Neuronal stem cell (in vitro differentiated cells): ENCODE data around the gene GPR35.

Experiments
- DNase-seq: peaks from one replicate; pipeline ENCODE4 v3.0.0-alpha.2; 2013; ENCODE audit warnings: low spot score
- H2AFZ ChIP-seq: one replicate; pipeline ENCODE4 v1.6.1; 2013; ENCODE audit warnings: mild to moderate bottlenecking, low read length, inconsistent platforms
- H2AK5ac ChIP-seq: 2 replicates; pipeline ENCODE4 v1.6.1; 2013; ENCODE audit warnings: low read depth, mild to moderate bottlenecking, inconsistent platforms, low read length, moderate library complexity, mixed read lengths
- H2BK120ac ChIP-seq: 2 replicates; pipeline ENCODE4 v1.6.1; 2013; ENCODE audit warnings: low read depth, mild to moderate bottlenecking, inconsistent platforms, low read length, moderate library complexity, mixed read lengths
- H2BK12ac ChIP-seq: one replicate; pipeline ENCODE4 v1.6.1; 2013; ENCODE audit warnings: low read length, inconsistent platforms
- H2BK15ac ChIP-seq: 2 replicates; pipeline ENCODE4 v1.6.1; 2013; ENCODE audit warnings: mild to moderate bottlenecking, low read length, inconsistent platforms, mixed read lengths
- H2BK5ac ChIP-seq: one replicate; pipeline ENCODE4 v1.6.1; 2013; ENCODE audit warnings: inconsistent platforms, mild to moderate bottlenecking, low read length, moderate library complexity
- H3K14ac ChIP-seq: one replicate; pipeline ENCODE4 v1.6.1; 2013; ENCODE audit warnings: low read length, inconsistent platforms
- H3K18ac ChIP-seq: 2 replicates; pipeline ENCODE4 v1.6.1; 2013; ENCODE audit warnings: low read length, inconsistent platforms
- H3K23ac ChIP-seq: 2 replicates; pipeline ENCODE4 v1.6.1; 2013; ENCODE audit warnings: low read depth, mild to moderate bottlenecking, mixed read lengths, low read length, inconsistent platforms; ENCODE audit not compliant: poor library complexity
- H3K27ac ChIP-seq: replicated peaks from 3 replicates; pipeline ENCODE4 v1.5.1; 2013; ENCODE audit warnings: low read length, inconsistent platforms
- H3K27me3 ChIP-seq, 3 experiments: 2 replicates each; pipeline ENCODE4 v1.6.1; 2013; ENCODE audit warnings: low read length in 3 of 3, mild to moderate bottlenecking in 2 of 3, inconsistent platforms in 1 of 3, low read depth in 1 of 3, mixed read lengths in 1 of 3, moderate library complexity in 1 of 3; ENCODE audit not compliant: control insufficient read depth in 3 of 3, insufficient read depth in 3 of 3
- H3K36me3 ChIP-seq, 2 donors: replicated peaks in 1 of 2; 2 replicates each; pipeline ENCODE4 v1.6.1; 2013; ENCODE audit warnings: low read length in 2 of 2; ENCODE audit not compliant: control insufficient read depth in 2 of 2, insufficient read depth in 2 of 2
- H3K4ac ChIP-seq: 2 replicates; pipeline ENCODE4 v1.6.1; 2013; ENCODE audit warnings: inconsistent platforms, mild to moderate bottlenecking, low read length, moderate library complexity
- H3K4me1 ChIP-seq, 2 donors: 1 replicate in 1 of 2; 2 replicates in 1 of 2; pipeline ENCODE4 v1.6.1; 2013; ENCODE audit warnings: low read length in 2 of 2, low read depth in 1 of 2; ENCODE audit not compliant: control insufficient read depth in 2 of 2, insufficient read depth in 1 of 2
- H3K4me2 ChIP-seq: one replicate; pipeline ENCODE4 v1.6.1; 2013; ENCODE audit warnings: mild to moderate bottlenecking, low read length, inconsistent platforms; ENCODE audit not compliant: insufficient read depth, poor library complexity, severe bottlenecking
- H3K4me3 ChIP-seq, 2 donors: 2 replicates each; pipeline ENCODE4 v1.5.1; 2013; ENCODE audit warnings: low read length in 2 of 2, mild to moderate bottlenecking in 2 of 2, inconsistent platforms in 1 of 2, moderate library complexity in 1 of 2
- H3K79me1 ChIP-seq: one replicate; pipeline ENCODE4 v1.6.1; 2013; ENCODE audit warnings: low read depth, mild to moderate bottlenecking, inconsistent platforms, low read length, moderate library complexity
- H3K9ac ChIP-seq: one replicate; pipeline ENCODE4 v1.6.1; 2013; ENCODE audit warnings: mild to moderate bottlenecking, low read depth, low read length, inconsistent platforms; ENCODE audit not compliant: poor library complexity
- H3K9me3 ChIP-seq, 2 donors: replicated peaks in 1 of 2; 2 replicates each; pipeline versions ENCODE3 to v1.6.1; 2013; ENCODE audit warnings: low read length in 2 of 2, mild to moderate bottlenecking in 2 of 2, inconsistent platforms in 1 of 2, low read depth in 1 of 2, mixed read lengths in 1 of 2, moderate library complexity in 1 of 2; ENCODE audit not compliant: control insufficient read depth in 2 of 2, insufficient read depth in 1 of 2
- H4K8ac ChIP-seq: one replicate; pipeline ENCODE4 v1.6.1; 2013; ENCODE audit warnings: low read depth, mild to moderate bottlenecking, inconsistent platforms, low read length, moderate library complexity
- H4K91ac ChIP-seq: one replicate; pipeline ENCODE4 v1.6.1; 2013; ENCODE audit warnings: low read length, low read depth, mild to moderate bottlenecking, inconsistent platforms; ENCODE audit not compliant: poor library complexity
- WGBS, 2 donors: extraction: QIAGEN DNeasy Blood & Tissue Kit; methylation state at CpG; one replicate each; pipeline ENCODE4 v1.1.7; 2013; ENCODE audit warnings: missing lambda C conversion rate in 2 of 2, mixed read lengths in 1 of 2; ENCODE audit not compliant: insufficient read length in 2 of 2, insufficient replicate concordance in 1 of 2; ENCODE audit errors: extremely low coverage in 2 of 2; 5-methylcytosine and 5-hydroxymethylcytosine counted together

The GPR35 gene

DNA sequence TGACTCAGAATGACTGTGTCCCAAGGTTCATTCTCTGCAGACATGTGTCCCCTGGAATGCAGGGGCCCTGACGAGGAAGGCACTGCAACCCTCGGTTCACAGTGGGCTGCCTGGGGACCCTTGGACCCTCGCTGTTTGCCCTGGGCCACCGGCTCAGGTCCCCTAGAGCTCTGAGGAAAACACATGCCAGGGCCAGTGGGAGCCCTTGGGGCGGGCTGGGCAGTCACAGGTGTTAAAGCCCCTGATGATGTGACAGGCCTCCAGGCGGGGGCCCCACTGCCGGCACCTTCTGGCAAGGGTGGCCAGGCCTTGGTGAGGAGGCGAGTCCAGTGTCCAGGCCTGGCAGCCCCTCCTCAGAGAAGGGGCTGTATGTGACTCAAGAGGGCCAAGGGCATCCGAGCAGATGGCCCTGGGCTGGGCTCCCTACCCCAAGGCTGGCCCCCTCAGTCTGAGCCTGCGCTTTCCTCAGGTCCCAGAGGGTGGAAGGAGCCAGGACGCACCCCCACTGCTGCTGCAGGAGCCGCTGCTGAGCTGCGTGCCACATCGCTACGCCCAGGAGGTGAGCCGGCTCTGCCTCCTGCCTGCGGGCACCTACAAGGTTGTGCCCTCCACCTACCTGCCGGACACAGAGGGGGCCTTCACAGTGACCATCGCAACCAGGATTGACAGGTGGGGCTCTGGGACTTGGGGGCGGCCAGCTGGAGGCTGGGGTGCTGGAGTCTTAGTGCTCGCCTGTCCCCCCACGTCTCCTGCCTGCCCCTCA lies 27.7 kb upstream of the GPR35 start:
- Histone ChIP-seq H2BK5ac (no peak overlapping the region), H2AK5ac (no peak overlapping the region), H3K27ac (no peak overlapping the region), H3K4me2 (no peak overlapping the region), H3K4me3 (no peak overlapping the region), H3K4me1 (no peaks in the 10 kb centered on the region), H3K79me1 (peaks cover 9% of the 10 kb centered on the region), H2BK15ac (no peak overlapping the region), H3K27me3 (no peaks in the 10 kb centered on the region), H3K18ac (no peak overlapping the region), H3K9ac (no peak overlapping the region), H3K23ac (no peak overlapping the region), H2AFZ (no peak overlapping the region), H4K8ac (no peak overlapping the region), H3K4ac (no peak overlapping the region), H3K36me3 (peaks cover 18 to 52% of the 10 kb centered on the region in 2 donors), H3K14ac (no peak overlapping the region), H4K91ac (no peak overlapping the region), H3K9me3 (no peaks in the 10 kb centered on the region), H2BK12ac (no peak overlapping the region), H2BK120ac (no peak overlapping the region)
- no CpG with 5 or more reads among the region's 22 CpGs for whole genome bisulfite sequencing, 2 donors
- no peak for DNase-seq

DNA sequence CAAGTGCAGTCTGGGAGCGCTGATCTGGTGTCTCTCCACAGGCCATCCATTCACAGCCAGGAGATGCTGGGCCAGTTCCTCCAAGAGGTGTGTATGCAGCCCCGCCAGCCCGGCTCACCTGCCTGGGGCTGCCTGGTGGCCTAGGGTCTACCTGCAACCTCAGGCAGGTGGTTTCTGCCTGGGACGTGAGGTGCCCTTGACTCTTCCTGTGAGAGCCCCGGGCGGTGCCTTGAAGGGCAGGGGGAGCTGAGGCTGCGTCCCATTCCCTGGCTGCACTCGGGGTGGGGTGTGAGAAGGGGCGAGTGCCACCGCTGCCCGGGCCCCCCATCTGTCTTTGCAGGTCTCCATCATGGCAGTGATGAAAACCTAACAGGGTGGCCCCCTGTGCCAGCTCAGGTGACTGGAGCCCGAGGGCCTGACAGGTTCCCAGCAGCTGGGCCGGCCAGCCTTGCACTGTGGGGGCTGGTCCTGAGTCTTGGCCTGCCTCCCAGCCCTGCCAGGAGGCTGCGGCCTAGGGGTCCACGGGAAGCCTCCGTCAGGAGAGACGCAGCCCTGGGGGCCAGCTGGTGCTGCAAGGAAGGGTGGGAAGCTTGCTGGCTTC lies 26.9 kb upstream of the GPR35 start:
- Histone ChIP-seq H2BK5ac (no peak overlapping the region), H3K36me3 (peaks cover 20 to 46% of the 10 kb centered on the region in 2 donors), H2BK15ac (no peak overlapping the region), H4K8ac (no peak overlapping the region), H3K27me3 (no peaks in the 10 kb centered on the region), H3K27ac (no peak overlapping the region), H2BK120ac (no peak overlapping the region), H3K14ac (no peak overlapping the region), H3K4me3 (no peak overlapping the region), H3K4ac (no peak overlapping the region), H3K23ac (no peak overlapping the region), H3K9me3 (no peaks in the 10 kb centered on the region), H2AK5ac (no peak overlapping the region), H3K79me1 (peaks cover 9% of the 10 kb centered on the region), H4K91ac (no peak overlapping the region), H3K9ac (no peak overlapping the region), H2BK12ac (no peak overlapping the region), H2AFZ (no peak overlapping the region), H3K4me1 (no peaks in the 10 kb centered on the region), H3K4me2 (no peak overlapping the region), H3K18ac (no peak overlapping the region)
- WGBS, 2 donors, result no CpG with 5 or more reads among the region's 17 CpGs
- DNase-seq, result no peak

DNA sequence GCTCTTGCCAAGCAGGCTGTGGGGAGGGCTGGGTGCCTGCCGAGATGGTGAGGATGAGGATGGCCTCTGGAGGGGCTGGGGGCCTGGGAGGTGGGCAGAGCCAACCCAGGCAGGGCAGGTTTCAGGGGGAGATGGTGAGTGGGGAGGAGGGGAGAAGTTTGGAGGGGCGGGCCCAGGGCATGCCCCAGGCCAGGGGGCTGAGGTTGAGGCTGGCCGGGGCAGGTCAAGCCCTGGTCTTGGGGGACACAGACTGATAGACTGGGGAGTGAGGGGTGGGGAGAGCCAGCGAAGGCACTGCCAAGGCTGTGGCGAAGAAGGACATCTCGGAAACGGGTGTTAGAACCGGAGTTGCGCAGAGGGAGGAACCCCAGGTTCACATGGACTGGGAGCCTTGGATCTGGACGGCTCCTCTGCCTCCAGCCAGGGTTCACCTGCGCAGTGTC lies 26.1 kb upstream of the GPR35 start:
- DNase-seq, result no peak
- peaks cover 20 to 39% of the 10 kb centered on the region in 2 donors for H3K36me3 ChIP-seq
- no peaks in the 10 kb centered on the region for H3K9me3 ChIP-seq

DNA sequence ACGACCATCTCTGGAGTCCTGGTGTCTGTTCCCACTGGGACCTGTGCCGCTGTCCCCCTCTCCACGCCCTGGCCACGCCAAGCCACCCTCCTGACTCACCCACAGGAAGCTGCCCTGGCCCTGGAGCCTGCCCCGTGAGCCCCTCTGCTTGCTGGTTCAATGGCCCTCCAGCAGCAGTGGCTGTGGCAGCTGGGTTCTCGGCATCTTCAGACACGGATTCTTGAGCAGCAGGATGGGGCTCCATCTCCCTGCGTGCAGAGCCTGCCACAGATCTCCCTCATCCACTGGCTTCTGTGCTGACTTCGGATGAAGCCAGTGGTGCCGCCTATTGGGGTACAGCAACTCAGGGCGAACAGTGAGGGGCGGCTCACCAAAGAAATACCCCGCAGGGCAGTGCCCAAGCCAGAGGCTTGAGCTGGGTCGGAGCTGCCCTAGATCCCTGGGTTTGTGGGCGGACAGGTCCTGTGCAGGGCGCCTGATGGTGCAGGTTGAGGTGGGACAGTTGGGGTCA lies 24.8 kb upstream of the GPR35 start:
- Histone ChIP-seq H3K79me1 (peaks cover 9% of the 10 kb centered on the region), H4K91ac (no peak overlapping the region), H2AK5ac (no peak overlapping the region), H2AFZ (no peak overlapping the region), H3K23ac (no peak overlapping the region), H3K27me3 (no peaks in the 10 kb centered on the region), H3K36me3 (peaks cover 20 to 32% of the 10 kb centered on the region in 2 donors), H3K14ac (no peak overlapping the region), H3K18ac (no peak overlapping the region), H3K4ac (no peak overlapping the region), H2BK5ac (no peak overlapping the region), H3K4me2 (no peak overlapping the region), H3K27ac (no peak overlapping the region), H3K9me3 (no peaks in the 10 kb centered on the region), H3K9ac (no peak overlapping the region), H2BK12ac (no peak overlapping the region), H3K4me1 (no peaks in the 10 kb centered on the region), H3K4me3 (no peak overlapping the region), H4K8ac (no peak overlapping the region), H2BK120ac (no peak overlapping the region), H2BK15ac (no peak overlapping the region)
- DNase-seq, result no peak
- WGBS, 2 donors, result no CpG with 5 or more reads among the region's 16 CpGs

More for the DNA sequence above, 26.1 kb upstream of the GPR35 start:
- no peaks in the 10 kb centered on the region for H3K27me3 ChIP-seq
- H3K9ac ChIP-seq, result no peak overlapping the region
- WGBS, 2 donors, result no CpG with 5 or more reads among the region's 11 CpGs
- no peak overlapping the region for H4K8ac ChIP-seq
- no peak overlapping the region for H4K91ac ChIP-seq
- H2BK120ac ChIP-seq, result no peak overlapping the region
- H3K4me2 ChIP-seq, result no peak overlapping the region
- no peak overlapping the region for H3K4ac ChIP-seq
- no peak overlapping the region for H3K27ac ChIP-seq
- no peak overlapping the region for H2BK5ac ChIP-seq
- peaks cover 9% of the 10 kb centered on the region for H3K79me1 ChIP-seq
- H3K14ac ChIP-seq, result no peak overlapping the region
- no peak overlapping the region for H3K23ac ChIP-seq
- H2BK15ac ChIP-seq, result no peak overlapping the region
- H2BK12ac ChIP-seq, result no peak overlapping the region
- H3K4me3 ChIP-seq, result no peak overlapping the region
- no peak overlapping the region for H2AK5ac ChIP-seq
- H2AFZ ChIP-seq, result no peak overlapping the region
- no peak overlapping the region for H3K18ac ChIP-seq
- no peaks in the 10 kb centered on the region for H3K4me1 ChIP-seq
